Measurements from ENCODE around the gene TAF13. TPM values are rescaled to one million over a fixed set of nuclear protein-coding genes. Genes with fewer than 3 reads are reported as not detected.

The TAF13 gene
- polyA plus RNA-seq, 1 donor from 2014 or later, result 60.1 TPM

DNA sequence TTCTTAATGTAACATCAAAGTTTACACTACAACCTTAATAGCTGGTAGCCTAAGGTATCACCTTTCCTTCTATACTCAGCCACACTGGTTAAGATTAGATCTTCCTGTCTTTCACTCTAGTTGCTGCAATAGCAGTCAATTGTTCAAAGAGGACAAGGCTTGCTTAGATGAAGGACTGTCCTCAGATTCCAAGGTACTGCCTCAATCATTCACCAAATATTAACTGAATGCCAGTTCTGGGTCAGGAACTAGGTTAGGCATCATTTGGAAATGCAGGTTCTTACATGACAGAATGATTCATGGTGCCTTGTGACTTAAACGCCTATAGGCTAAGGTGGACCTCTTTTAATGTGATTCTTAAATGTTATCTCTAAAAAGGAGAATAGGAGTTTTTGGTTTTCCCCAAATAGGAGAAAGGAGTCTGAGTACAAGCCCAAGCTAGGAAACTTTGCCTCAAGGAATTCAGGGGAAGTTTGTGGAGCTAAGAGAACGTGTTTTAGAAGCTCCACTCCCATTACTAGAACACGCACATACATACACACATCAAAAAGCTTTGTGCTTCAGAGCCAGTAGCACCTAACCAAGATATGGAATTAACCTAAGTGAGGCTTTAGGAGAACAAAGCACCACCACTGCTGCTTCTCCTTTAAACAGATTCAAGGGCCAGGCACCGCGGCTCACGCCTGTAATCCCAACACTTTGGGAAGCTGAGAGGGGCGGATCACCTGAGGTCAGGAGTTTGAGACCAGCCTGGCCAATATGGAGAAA, 25.4 kb downstream of the TAF13 start:
- TF ChIP-seq SMC3 (conservative IDR thresholded peaks at IDR 0.05; ENCODE audit: poor library complexity) (no peak), EP300 (conservative IDR thresholded peaks at IDR 0.05; ENCODE audit: poor library complexity, severe bottlenecking) (no peak), RAD21 (conservative IDR thresholded peaks at IDR 0.05) (no peak), TAF1 (IDR thresholded peaks at IDR 0.05; ENCODE audit: low read depth) (no peak), POLR2AphosphoS5 (IDR thresholded peaks at IDR 0.05) (no peak), MXI1 (conservative IDR thresholded peaks at IDR 0.05; ENCODE audit: poor library complexity, severe bottlenecking) (no peak), EZH2 (IDR thresholded peaks at IDR 0.05; ENCODE audit: borderline replicate concordance, insufficient read depth, low read length, poor library complexity, severe bottlenecking) (no peak)
- TF ChIP-seq, protein P1, sequence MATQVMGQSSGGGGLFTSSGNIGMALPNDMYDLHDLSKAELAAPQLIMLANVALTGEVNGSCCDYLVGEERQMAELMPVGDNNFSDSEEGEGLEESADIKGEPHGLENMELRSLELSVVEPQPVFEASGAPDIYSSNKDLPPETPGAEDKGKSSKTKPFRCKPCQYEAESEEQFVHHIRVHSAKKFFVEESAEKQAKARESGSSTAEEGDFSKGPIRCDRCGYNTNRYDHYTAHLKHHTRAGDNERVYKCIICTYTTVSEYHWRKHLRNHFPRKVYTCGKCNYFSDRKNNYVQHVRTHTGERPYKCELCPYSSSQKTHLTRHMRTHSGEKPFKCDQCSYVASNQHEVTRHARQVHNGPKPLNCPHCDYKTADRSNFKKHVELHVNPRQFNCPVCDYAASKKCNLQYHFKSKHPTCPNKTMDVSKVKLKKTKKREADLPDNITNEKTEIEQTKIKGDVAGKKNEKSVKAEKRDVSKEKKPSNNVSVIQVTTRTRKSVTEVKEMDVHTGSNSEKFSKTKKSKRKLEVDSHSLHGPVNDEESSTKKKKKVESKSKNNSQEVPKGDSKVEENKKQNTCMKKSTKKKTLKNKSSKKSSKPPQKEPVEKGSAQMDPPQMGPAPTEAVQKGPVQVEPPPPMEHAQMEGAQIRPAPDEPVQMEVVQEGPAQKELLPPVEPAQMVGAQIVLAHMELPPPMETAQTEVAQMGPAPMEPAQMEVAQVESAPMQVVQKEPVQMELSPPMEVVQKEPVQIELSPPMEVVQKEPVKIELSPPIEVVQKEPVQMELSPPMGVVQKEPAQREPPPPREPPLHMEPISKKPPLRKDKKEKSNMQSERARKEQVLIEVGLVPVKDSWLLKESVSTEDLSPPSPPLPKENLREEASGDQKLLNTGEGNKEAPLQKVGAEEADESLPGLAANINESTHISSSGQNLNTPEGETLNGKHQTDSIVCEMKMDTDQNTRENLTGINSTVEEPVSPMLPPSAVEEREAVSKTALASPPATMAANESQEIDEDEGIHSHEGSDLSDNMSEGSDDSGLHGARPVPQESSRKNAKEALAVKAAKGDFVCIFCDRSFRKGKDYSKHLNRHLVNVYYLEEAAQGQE (IDR thresholded peaks at IDR 0.05; ENCODE audit: borderline replicate concordance), result no peak
- TF ChIP-seq, protein P2, sequence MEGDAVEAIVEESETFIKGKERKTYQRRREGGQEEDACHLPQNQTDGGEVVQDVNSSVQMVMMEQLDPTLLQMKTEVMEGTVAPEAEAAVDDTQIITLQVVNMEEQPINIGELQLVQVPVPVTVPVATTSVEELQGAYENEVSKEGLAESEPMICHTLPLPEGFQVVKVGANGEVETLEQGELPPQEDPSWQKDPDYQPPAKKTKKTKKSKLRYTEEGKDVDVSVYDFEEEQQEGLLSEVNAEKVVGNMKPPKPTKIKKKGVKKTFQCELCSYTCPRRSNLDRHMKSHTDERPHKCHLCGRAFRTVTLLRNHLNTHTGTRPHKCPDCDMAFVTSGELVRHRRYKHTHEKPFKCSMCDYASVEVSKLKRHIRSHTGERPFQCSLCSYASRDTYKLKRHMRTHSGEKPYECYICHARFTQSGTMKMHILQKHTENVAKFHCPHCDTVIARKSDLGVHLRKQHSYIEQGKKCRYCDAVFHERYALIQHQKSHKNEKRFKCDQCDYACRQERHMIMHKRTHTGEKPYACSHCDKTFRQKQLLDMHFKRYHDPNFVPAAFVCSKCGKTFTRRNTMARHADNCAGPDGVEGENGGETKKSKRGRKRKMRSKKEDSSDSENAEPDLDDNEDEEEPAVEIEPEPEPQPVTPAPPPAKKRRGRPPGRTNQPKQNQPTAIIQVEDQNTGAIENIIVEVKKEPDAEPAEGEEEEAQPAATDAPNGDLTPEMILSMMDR (IDR thresholded peaks at IDR 0.05; ENCODE audit: poor library complexity, severe bottlenecking), result no peak
- H3K9me3 ChIP-seq (ENCODE audit: low read length), result no peaks in the 10 kb centered on the region
- no peaks in the 10 kb centered on the region for H4K20me1 ChIP-seq (ENCODE audit: insufficient read depth)
- H3K4me3 ChIP-seq (ENCODE audit: low read length), result no peak overlapping the region
- H3K4me2 ChIP-seq (ENCODE audit: low read length), result no peak overlapping the region
- H3F3A ChIP-seq (ENCODE audit: insufficient read depth, low read length, poor library complexity, severe bottlenecking), result no peaks in the 10 kb centered on the region
- H3K9ac ChIP-seq (ENCODE audit: low read length), result no peak overlapping the region
- H3K79me2 ChIP-seq (replicated peaks; ENCODE audit: insufficient read depth, low read length), result no peaks in the 10 kb centered on the region
- no peak overlapping the region for H3K27ac ChIP-seq (ENCODE audit: low read length)
- no peak overlapping the region for H2AFZ ChIP-seq (ENCODE audit: low read depth, low read length)
- H3K27me3 ChIP-seq (ENCODE audit: insufficient read depth, low read depth, low read length), result no peaks in the 10 kb centered on the region
- no peaks in the 10 kb centered on the region for H3K36me3 ChIP-seq (ENCODE audit: insufficient read depth, low read length)
- H3K9me2 ChIP-seq (ENCODE audit: insufficient read depth, low read length), result no peaks in the 10 kb centered on the region

DNA sequence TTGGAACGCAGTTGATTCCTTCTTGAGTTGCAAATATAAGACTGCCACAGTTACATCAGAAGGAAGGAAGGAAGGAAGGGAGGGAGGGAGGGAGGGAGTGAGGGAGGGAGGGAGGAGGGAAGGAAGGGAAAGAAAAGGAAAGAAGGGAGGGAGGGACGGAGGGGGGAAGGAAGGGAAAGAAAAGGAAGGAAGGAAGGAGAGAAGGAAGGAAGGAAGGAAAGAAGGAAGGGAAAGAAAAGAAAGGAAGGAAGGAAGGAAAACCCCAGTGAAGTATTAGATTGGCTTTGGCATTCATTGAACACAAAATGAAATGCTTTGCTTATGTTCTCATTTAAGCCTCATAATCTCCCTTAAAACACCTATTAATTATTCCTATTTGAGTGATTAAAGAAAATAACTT, 27.5 kb downstream of the TAF13 start:
- Histone ChIP-seq H3F3A (ENCODE audit: insufficient read depth, low read length, poor library complexity, severe bottlenecking) (no peaks in the 10 kb centered on the region), H3K36me3 (ENCODE audit: insufficient read depth, low read length) (no peaks in the 10 kb centered on the region), H3K27ac (ENCODE audit: low read length) (no peak overlapping the region), H3K4me2 (ENCODE audit: low read length) (no peak overlapping the region), H3K27me3 (ENCODE audit: insufficient read depth, low read depth, low read length) (no peaks in the 10 kb centered on the region), H3K4me3 (ENCODE audit: low read length) (no peak overlapping the region), H3K9me3 (ENCODE audit: low read length) (no peaks in the 10 kb centered on the region), H3K9me2 (ENCODE audit: insufficient read depth, low read length) (no peaks in the 10 kb centered on the region), H4K20me1 (ENCODE audit: insufficient read depth) (no peaks in the 10 kb centered on the region), H3K79me2 (replicated peaks; ENCODE audit: insufficient read depth, low read length) (no peaks in the 10 kb centered on the region), H2AFZ (ENCODE audit: low read depth, low read length) (no peak overlapping the region), H3K9ac (ENCODE audit: low read length) (no peak overlapping the region)
- TF ChIP-seq, protein P1 (IDR thresholded peaks at IDR 0.05; ENCODE audit: borderline replicate concordance), result no peak
- no peak for TF ChIP-seq RAD21 (conservative IDR thresholded peaks at IDR 0.05)
- TF ChIP-seq SMC3 (conservative IDR thresholded peaks at IDR 0.05; ENCODE audit: poor library complexity), result no peak
- TF ChIP-seq EZH2 (IDR thresholded peaks at IDR 0.05; ENCODE audit: borderline replicate concordance, insufficient read depth, low read length, poor library complexity, severe bottlenecking), result no peak
- TF ChIP-seq, protein P2 (IDR thresholded peaks at IDR 0.05; ENCODE audit: poor library complexity, severe bottlenecking), result no peak
- TF ChIP-seq MXI1 (conservative IDR thresholded peaks at IDR 0.05; ENCODE audit: poor library complexity, severe bottlenecking), result no peak

Measured in neural cell (in vitro differentiated cells).